Neutrophil (primary cell): ENCODE measurements around the gene IRF2BP1.

Source experiments
- H3K27ac ChIP-seq: fragments of 200-600 bp; sonication (generic); 2 replicates; pipeline ENCODE4 v1.5.1; 2016; ENCODE audit warnings: mild to moderate bottlenecking, moderate library complexity
- H3K27me3 ChIP-seq: fragments of 200-600 bp; sonication (generic); 2 replicates; pipeline ENCODE4 v1.6.0; 2016; ENCODE audit warnings: mild to moderate bottlenecking
- H3K36me3 ChIP-seq: fragments of 200-600 bp; sonication (generic); 2 replicates; pipeline ENCODE4 v1.5.1; 2017
- H3K4me1 ChIP-seq, 2 experiments: fragments of 200-600 bp in 1 of 2; sonication (generic) in 1 of 2; 1 replicate in 1 of 2; 2 replicates in 1 of 2; pipeline versions ENCODE4 v1.5.1 to v1.6.1; 2013 to 2016; ENCODE audit warnings: low read depth in 1 of 2, low read length in 1 of 2, mild to moderate bottlenecking in 1 of 2, moderate library complexity in 1 of 2; ENCODE audit not compliant: control insufficient read depth in 1 of 2, insufficient read depth in 1 of 2
- H3K4me3 ChIP-seq, 2 experiments: fragments of 200-600 bp in 1 of 2; sonication (generic) in 1 of 2; 1 replicate in 1 of 2; 2 replicates in 1 of 2; pipeline ENCODE4 v1.5.1; 2013 to 2016; ENCODE audit warnings: low read depth in 1 of 2, low read length in 1 of 2, mild to moderate bottlenecking in 1 of 2, moderate library complexity in 1 of 2
- H3K9me3 ChIP-seq: fragments of 200-600 bp; sonication (generic); 2 replicates; pipeline ENCODE4 v1.5.1; 2016
- TF ChIP-seq, protein P1 (sequence below): fragments of 200-600 bp; sonication (generic); IDR thresholded peaks from 2 replicates; pipeline ENCODE4 v1.5.1; 2016; ENCODE audit warnings: antibody characterized with exemption

Gene IRF2BP1, protein sequence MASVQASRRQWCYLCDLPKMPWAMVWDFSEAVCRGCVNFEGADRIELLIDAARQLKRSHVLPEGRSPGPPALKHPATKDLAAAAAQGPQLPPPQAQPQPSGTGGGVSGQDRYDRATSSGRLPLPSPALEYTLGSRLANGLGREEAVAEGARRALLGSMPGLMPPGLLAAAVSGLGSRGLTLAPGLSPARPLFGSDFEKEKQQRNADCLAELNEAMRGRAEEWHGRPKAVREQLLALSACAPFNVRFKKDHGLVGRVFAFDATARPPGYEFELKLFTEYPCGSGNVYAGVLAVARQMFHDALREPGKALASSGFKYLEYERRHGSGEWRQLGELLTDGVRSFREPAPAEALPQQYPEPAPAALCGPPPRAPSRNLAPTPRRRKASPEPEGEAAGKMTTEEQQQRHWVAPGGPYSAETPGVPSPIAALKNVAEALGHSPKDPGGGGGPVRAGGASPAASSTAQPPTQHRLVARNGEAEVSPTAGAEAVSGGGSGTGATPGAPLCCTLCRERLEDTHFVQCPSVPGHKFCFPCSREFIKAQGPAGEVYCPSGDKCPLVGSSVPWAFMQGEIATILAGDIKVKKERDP

GRCh38 chr19:45885556-45886426 is at the start of gene IRF2BP1:
IRF2BP1 (minus strand) TSS chr19:45886141; CDS start chr19:45885774, 367 bp downstream.
- H3K27ac ChIP-seq = peak within 1 kb of the TSS; percentile 90
- peaks cover 24% of the 10 kb centered on the region for H3K27me3 ChIP-seq
- TF ChIP-seq, protein P1, sequence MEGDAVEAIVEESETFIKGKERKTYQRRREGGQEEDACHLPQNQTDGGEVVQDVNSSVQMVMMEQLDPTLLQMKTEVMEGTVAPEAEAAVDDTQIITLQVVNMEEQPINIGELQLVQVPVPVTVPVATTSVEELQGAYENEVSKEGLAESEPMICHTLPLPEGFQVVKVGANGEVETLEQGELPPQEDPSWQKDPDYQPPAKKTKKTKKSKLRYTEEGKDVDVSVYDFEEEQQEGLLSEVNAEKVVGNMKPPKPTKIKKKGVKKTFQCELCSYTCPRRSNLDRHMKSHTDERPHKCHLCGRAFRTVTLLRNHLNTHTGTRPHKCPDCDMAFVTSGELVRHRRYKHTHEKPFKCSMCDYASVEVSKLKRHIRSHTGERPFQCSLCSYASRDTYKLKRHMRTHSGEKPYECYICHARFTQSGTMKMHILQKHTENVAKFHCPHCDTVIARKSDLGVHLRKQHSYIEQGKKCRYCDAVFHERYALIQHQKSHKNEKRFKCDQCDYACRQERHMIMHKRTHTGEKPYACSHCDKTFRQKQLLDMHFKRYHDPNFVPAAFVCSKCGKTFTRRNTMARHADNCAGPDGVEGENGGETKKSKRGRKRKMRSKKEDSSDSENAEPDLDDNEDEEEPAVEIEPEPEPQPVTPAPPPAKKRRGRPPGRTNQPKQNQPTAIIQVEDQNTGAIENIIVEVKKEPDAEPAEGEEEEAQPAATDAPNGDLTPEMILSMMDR = peak; percentile 40
- H3K4me3 ChIP-seq = peak within 1 kb of the TSS; percentile 76 to 83
- no peaks in the 10 kb centered on the region for H3K9me3 ChIP-seq
- peaks cover 26 to 42% of the 10 kb centered on the region in 2 experiments for H3K4me1 ChIP-seq
- peaks cover 12% of the 10 kb centered on the region for H3K36me3 ChIP-seq

DNA sequence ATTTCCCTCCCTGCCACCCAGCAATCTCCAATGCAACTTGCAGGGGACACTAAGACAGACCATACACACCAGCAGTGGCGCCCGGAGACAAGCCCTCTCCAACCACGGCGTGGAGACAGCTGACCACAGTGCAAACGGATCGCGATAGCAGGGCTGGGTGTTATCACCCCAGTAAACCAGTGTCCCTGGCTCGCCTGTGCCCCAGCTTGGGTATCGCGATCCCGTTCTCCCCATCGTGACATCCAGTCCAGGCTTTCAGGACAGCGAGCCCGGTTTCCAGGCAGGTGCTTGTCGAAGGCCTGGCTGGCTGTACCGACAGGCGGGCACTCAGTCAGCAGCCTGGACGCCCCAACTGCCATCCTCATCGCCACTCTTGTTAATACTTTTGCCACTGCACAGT is 49.3 kb upstream of the IRF2BP1 start:
- H3K9me3 ChIP-seq = peaks cover 7% of the 10 kb centered on the region
- H3K36me3 ChIP-seq = no peaks in the 10 kb centered on the region
- no peak overlapping the region for H3K4me3 ChIP-seq
- H3K27ac ChIP-seq = no peak overlapping the region
- H3K4me1 ChIP-seq = no peaks in the 10 kb centered on the region
- TF ChIP-seq, protein P1 = no peak
- H3K27me3 ChIP-seq = peaks cover 89% of the 10 kb centered on the region

DNA sequence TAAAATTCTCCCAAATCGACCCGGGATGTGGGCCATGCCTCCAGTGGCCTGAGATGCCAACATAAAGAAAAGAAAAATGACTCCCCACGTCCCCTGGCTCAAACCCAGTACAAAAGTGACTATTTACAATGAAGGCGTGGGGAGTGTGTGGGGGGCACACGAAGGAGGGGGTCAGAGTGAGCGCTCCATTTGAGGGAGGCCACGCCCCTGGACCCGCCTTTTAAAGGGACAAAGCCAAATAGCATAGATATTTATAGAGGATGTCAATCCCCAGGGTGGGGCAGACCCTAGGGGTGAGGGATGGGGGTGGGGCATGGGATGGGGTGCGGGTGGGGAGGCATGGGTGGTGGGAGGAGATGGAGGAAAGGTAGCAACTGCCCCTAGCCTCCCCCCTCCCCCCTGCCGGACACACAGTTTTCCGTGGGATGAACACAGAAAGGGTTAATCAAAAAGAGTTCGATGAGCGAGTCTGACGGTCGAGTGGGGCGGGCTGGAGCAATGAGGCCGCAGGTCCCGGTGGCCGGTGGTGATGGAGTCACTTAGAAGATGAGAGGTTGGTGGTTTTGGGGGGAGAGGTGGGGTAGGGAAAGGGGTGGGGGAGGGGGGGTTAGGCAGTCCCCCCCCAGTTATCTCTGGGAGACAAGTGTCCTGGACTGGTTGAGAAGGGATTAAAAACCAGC is 48.8 kb upstream of the IRF2BP1 start:
- TF ChIP-seq, protein P1 = no peak
- Histone ChIP-seq H3K27ac (no peak overlapping the region), H3K27me3 (peaks cover 89% of the 10 kb centered on the region), H3K9me3 (peaks cover 7% of the 10 kb centered on the region), H3K4me1 (no peaks in the 10 kb centered on the region), H3K4me3 (no peak overlapping the region), H3K36me3 (no peaks in the 10 kb centered on the region)

DNA sequence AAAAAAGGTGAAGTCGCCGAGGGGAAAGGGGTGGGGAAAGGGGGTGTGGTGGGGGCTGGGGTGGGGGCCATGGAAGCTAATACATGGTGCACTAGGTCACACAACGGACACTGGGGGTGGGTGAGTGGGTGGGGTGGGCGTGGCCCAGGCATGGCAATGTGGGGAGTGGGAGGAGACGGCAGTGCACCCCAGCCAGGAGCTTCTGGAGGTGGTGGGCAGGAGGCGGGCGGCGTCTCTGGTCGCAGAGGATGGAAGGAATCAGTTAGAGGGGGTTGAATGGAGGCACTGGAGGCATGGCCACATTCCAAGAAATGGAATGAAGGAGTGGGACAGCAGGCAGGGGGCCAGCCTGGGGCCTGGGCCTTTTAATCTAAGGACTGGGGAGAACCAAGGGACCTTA is 47.8 kb upstream of the IRF2BP1 start:
- no peaks in the 10 kb centered on the region for H3K4me1 ChIP-seq
- H3K4me3 ChIP-seq = no peak overlapping the region
- H3K9me3 ChIP-seq = peaks cover 3% of the 10 kb centered on the region
- H3K27ac ChIP-seq = no peak overlapping the region
- peaks cover 89% of the 10 kb centered on the region for H3K27me3 ChIP-seq
- TF ChIP-seq, protein P1 = no peak
- no peaks in the 10 kb centered on the region for H3K36me3 ChIP-seq

DNA sequence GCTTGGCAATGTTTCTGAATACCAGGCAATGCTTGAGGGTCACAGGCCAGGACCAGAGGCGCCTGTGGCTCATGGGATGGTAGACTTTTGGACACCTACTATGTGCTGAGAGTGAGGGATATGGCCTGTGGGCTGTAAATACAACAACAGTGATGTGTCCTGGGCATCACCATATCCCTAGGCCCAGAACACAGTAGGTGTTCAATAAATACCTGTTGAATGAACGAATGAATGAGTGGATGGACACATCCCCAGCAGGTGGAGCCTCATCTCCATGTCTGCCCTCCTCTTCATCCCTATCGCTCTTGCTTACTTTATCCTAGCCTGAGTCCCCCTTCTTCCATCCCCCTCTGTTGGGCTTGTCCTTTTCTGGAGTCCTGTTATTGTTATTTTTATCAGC is 45.1 kb upstream of the IRF2BP1 start:
- Histone ChIP-seq H3K36me3 (no peaks in the 10 kb centered on the region), H3K9me3 (no peaks in the 10 kb centered on the region), H3K27ac (no peak overlapping the region), H3K4me1 (peaks cover 6 to 8% of the 10 kb centered on the region in 2 experiments), H3K4me3 (no peak overlapping the region), H3K27me3 (peaks cover 88% of the 10 kb centered on the region)
- TF ChIP-seq, protein P1 = no peak
